HFF-Myc (cell line): ENCODE measurements around the gene SPTLC1.
"Not testable (repeated sequence)": the region's sequence is repeated elsewhere in the genome, so short reads cannot be mapped to it uniquely, and the experiment has no call there.

Experiments
- DNase-seq: peaks from one replicate; pipeline ENCODE4 v3.0.0-alpha.2; 2011; ENCODE audit warnings: low read depth; ENCODE audit errors: extremely low read depth
- H3K4me3 ChIP-seq: replicated peaks from 2 replicates; pipeline ENCODE4 v1.5.1; 2011; ENCODE audit warnings: low read depth, mild to moderate bottlenecking, control low read depth, low read length
- TF ChIP-seq, protein P1 (sequence below): IDR thresholded peaks from 2 replicates; pipeline ENCODE4 v1.5.1; 2012; ENCODE audit warnings: mild to moderate bottlenecking, low read depth, low read length, control low read depth; ENCODE audit errors: missing control alignments

Gene SPTLC1

DNA sequence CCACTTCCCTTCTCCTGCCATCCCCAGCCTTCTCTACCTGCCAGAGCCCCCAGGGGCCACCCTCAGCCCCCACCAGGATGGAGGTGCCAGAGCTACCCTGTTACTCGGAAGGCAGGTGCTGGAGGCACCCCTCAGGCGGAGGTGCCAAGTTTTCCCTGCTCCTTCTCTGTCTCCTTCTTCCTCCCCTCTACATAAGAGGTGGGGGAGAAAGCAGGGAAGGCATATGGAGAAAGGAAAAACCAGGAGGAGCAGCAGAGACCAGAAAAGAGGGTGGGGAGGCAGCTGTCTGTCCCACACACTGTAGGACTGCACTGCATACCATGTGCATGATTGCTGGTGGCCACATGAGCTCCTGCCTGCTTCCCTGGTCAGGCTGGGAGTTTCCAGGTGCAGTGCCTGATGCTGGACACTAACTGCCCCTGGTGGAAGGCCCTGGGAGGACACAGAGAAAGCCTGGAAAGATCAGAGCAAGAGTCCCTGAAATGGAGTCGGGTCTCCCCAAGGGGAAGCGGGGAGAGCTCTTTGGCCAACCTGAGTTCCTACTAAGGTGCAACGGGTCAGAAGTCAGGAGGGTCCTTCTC, 23.8 kb upstream of the SPTLC1 start:
- TF ChIP-seq, protein P1, sequence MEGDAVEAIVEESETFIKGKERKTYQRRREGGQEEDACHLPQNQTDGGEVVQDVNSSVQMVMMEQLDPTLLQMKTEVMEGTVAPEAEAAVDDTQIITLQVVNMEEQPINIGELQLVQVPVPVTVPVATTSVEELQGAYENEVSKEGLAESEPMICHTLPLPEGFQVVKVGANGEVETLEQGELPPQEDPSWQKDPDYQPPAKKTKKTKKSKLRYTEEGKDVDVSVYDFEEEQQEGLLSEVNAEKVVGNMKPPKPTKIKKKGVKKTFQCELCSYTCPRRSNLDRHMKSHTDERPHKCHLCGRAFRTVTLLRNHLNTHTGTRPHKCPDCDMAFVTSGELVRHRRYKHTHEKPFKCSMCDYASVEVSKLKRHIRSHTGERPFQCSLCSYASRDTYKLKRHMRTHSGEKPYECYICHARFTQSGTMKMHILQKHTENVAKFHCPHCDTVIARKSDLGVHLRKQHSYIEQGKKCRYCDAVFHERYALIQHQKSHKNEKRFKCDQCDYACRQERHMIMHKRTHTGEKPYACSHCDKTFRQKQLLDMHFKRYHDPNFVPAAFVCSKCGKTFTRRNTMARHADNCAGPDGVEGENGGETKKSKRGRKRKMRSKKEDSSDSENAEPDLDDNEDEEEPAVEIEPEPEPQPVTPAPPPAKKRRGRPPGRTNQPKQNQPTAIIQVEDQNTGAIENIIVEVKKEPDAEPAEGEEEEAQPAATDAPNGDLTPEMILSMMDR = peak; percentile 30
- H3K4me3 ChIP-seq, DNase-seq: not testable (repeated sequence)

- no peak overlapping the region for H3K4me3 ChIP-seq
- TF ChIP-seq, protein P1 = peak; percentile 88
- no peak for DNase-seq
Measured at GRCh38 chr9:92138157-92138959, 23.1 kb upstream of the SPTLC1 start.

GRCh38 chr9:92136184-92136858, 21.1 kb upstream of the SPTLC1 start:
- TF ChIP-seq, protein P1 = no peak
- no peak overlapping the region for H3K4me3 ChIP-seq
- DNase-seq = no peak

DNA sequence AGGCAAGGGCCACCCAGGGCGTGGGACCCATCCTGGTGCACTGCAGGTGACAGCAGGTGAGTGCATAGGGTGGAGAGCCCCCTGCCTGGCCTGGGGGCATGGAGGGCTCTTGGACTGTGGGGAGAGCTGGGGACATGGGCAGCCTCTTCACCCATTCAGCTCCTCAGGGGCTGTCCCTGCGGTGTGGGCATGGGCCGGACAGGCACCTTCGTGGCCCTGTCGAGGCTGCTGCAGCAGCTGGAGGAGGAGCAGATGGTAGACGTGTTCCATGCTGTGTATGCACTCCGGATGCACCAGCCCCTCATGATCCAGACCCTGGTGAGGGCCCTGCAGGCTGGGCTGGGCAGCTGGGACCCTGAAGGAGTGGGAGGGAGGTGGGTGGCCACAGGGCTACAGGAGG, 20.4 kb upstream of the SPTLC1 start:
- no peak for DNase-seq
- TF ChIP-seq, protein P1 = no peak
- H3K4me3 ChIP-seq = no peak overlapping the region

- H3K4me3 ChIP-seq = no peak overlapping the region
Measured at GRCh38 chr9:92133949-92134604, 18.9 kb upstream of the SPTLC1 start.

GRCh38 chr9:92132913-92133312, 17.7 kb upstream of the SPTLC1 start:
- not testable (repeated sequence) for DNase-seq, H3K4me3 ChIP-seq

More at GRCh38 chr9:92133949-92134604, 18.9 kb upstream of the SPTLC1 start:
- DNase-seq = no peak
- TF ChIP-seq, protein P1 = peak; percentile 98

GRCh38 chr9:92132501-92132900, 17.3 kb upstream of the SPTLC1 start:
- TF ChIP-seq, protein P1 = no peak
- DNase-seq = no peak
- no peak overlapping the region for H3K4me3 ChIP-seq
